Right hindlimb (tissue), 1 donor: Measurements from ENCODE around the gene AURKAIP1.

ENCODE experiments used
- DNase-seq: peaks from one replicate; pipeline ENCODE4 v3.0.0-alpha.2; 2018

The AURKAIP1 gene

DNA sequence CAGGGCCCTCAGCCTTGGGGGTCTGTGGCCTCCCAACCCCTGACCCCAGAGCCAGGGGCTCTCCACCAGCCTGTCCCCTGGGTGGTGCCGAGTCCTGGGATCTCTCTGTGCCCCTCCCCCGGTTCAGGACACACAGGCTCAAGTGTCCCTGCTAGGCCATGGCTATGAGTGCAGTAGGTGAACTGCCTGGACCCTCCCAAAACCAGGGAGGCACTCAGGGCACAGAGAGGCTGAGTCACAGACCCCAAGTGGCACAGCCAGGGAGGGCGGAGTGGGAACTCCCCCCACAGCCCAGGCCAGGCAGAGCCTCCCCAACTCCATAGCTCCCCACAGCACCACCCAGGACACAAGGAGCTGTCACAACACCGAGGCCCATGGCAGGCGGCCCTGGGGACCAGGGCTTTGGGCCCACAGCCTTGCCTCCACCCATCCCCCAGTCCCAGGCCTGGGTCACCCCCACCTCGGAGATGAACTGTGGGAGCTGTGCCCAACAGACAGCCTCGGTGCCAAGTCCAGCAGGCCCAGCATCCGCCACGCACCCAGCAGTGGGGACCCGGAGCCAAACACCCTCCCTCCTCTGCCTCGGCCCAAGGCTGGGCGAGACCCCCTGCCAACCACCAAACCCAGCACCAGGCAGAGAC lies 29.0 kb downstream of the AURKAIP1 start:
- no peak for DNase-seq

DNA sequence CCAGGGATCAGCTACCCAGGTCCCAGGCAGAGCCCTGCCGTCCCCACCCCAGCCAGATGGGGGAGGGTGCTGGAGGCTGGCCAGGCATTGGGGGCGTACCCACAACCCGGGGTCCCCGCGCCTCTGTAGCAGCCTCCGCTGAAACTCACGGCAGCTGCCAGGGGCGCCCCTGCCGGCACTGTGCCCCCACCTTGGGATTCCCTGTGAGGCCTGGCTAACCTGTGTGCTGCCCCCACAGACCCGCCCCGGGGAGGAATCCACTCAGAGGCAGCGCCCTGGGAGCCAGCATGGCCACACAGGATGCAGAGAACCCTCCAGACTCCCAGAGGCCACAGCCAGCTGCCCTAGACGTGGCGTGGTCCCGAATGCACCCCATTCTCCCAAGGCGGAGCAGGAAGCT lies 29.6 kb downstream of the AURKAIP1 start:
- no peak for DNase-seq

DNA sequence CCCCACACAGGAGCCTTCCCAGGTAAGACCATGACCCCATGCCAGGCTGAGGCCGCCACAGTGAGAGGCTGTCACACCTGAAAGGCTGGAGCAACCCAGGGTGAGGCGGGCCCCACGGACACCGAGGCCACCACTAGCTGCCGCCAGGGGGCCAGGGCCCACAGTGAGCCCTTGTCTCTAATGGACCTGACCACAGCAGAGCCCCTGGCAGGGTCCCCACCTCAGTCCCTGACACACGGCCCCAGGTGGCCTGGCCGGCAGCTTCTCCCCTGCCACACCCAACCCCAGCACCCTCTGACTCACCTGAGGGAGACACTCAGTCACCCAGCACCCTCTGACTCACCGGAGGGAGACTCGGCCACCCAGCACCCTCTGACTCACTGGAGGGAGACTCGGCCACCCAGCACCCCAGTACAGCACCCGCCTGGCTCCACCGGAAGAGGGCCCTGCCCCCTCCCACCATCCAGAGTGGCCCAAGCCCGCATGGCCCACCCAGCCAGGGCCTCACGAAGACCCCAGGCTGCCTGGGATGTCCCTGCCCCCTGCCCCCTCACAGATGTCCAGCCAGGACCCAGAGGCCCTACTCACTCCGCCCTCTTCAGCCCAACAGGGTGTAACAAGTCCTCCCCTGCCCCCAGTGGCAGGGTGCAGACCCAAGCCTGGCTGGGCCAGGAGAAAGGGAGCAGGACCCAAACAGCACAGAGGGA lies 30.2 kb downstream of the AURKAIP1 start:
- no peak for DNase-seq

DNA sequence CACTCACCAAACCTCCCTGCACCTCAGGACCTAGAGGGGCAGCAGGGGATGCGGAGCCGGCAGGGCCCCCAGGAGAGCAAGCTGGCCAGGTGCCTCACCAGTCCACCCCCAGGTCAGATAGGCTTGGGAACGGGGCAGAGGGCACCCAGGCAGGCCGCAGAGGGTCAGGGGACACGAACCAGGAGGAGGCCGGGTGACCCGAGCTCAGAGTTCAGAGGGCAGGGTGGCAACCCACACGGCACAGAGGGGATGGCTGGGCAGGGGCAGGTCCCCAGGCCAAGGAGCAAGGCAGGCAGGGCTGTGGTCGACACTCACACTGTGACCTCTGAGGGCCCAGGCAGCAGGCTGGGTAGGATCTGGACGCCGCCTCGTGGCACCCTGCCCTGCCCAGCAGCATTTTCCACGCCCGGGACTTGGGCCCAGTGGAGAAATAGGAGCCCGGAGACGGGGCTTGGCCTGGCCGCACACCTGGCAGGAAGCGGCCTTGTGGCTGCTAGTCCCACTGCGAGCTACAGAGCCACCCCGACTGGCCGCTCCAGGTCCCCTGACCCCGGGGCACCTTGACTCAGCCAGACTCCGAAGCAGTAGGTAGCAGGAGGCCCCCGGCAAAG lies 31.1 kb downstream of the AURKAIP1 start:
- no peak for DNase-seq

DNA sequence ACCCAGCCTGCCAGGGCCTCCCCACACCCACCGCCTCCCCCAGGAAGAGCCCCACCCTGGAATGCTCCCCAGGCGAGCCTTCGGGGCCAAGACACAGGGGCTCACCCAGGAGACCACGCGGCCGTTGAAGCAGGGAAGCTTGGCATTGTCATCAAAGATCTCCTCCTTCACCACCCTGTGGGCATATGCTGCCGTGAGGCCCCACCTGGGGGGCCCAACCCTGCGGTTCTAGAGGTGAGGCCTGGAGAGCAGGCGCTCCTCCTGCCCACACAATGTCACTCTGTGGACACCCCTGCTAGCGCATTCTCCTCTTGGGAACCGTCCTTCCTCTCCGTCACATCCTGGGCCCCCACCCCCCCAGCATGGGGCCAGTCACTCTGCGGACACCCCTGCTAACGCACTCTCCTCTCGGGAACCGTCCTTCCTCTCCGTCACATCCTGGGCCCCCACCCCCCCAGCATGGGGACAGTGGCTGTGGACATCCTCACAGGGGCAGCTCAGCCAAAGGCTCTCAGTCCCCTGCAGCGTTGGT lies 32.4 kb downstream of the AURKAIP1 start:
- no peak for DNase-seq

DNA sequence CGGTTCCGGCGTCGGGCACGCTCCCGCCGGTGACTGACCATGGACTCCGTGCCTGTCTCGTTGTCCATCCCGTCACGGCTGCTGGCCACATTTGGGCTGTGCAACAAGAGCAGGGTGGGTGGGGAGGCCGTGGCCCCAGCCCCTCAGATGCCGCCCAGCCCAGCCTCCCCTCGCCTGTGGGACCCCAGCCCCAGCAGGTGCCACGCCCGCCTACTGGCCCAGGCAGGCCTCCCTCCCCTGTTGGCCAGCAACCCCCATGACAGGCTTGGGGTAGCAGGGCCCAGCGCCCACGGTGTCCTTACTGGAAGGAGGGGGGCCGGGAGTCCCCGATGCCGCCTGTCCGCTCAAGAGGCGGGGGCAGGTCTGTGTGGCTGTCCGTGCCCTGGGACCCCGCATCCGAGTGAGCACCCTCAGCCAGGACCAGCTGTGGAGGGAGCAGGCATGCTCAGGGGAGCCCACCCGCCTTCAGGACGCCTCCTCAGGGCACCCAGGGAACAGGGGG lies 32.9 kb downstream of the AURKAIP1 start:
- DNase-seq = no peak

DNA sequence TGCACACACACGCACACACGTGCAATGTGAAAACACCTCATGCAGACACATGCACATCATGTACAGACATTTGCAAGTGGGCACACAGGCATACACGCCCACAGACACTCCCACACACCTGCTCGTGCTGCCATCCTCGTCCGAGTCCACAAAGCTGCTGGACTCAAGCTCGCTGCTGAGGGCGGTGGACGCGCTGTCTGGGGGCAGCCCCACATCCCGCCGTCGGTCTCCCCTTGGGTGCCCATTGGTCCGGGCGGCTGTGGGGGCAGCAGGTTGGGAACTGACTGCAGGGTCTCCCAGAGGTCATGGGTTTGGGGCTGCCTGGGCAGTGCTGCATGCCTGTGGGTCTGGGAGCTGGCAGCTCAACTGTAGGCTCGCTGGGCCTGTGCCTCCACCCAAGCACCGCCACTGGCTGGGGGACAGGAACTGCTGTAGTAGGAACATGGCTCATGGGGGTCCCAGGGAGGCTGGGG lies 33.4 kb downstream of the AURKAIP1 start:
- no peak for DNase-seq

DNA sequence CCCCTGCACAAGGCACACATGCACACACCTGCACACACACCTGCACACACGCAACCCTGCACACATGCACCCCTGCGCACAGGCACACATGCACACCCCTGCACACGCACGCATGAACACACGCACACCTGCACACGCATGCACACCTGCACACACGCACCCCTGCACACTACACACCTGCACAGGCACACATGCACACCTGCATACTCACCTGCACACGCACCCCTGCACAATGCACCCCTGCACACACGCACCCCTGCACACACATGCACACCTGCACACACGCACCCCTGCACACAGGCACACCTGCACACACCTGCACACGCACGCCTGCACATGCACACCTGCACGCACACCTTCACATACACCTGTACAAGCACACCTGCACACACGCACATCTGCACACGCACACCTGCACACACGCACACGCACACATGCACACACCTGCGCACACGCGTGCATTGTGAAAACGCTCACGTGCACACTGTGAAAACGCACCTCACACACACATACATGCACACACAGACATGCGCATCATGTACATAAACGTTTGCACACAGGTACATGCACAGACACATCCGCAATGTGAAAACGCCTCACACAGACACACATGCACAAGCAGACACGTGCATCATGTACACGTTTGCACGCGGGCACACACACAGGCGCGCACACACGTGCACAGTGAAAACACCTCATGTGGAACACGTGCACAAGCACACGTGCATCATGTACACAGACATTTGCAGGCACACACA lies 34.0 kb downstream of the AURKAIP1 start:
- DNase-seq = no peak

DNA sequence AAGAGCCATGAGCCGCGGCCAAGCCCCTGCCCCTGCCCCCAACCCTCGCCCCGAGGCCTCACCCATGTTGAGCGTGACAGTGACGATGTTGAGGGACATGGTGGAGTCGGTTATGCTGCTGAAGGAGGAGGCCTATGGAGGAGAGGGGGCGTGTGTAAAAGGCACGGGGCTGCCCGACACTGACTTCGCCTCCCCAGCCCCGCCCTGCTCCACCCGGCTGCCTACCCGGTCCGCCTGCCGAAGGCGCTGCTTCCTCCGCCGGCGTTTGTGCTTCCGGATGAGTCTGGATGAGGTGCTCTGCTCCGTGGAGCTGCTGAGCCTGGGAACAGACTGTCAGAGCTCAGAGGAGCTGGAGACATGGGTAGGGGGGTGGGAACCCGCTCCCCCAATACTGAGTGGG lies 34.8 kb downstream of the AURKAIP1 start:
- no peak for DNase-seq

DNA sequence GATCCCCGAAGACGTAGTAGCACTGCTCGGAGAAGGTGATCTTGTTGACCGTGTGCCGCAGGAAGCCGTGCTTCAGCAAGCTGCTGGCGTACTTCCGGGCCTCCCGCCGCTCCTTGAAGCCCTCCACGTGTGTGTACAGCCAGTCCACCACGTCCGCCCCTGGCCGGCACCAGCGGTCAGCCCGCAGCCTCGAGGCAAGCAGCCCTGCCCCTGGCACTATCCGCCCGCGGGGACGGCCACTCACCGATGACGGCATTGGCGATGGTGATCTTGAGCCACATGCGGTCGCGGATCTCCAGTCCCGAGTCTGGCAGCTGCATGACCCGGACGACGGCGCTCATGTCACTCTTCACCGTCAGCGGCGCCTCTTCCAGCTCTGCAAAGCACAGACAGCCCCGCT lies 36.7 kb downstream of the AURKAIP1 start:
- DNase-seq = no peak

DNA sequence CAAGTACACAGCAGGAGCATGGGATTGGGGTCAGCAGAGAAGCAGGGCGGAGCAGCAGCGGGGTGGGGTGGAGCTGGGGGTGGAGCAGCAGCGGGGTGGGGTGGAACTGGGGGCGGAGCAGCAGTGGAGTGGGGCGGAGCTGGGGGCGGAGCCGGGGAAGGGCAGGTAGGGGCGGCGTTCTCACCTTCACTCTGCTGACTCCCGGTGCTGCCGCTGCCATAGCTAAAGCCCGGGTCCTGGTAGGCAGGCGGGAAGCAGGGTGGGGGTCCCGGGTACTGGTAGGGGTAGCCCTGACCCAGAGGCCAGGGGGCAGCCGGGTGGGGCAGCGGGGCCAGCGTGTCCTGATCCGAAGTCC lies 37.2 kb downstream of the AURKAIP1 start:
- no peak for DNase-seq

DNA sequence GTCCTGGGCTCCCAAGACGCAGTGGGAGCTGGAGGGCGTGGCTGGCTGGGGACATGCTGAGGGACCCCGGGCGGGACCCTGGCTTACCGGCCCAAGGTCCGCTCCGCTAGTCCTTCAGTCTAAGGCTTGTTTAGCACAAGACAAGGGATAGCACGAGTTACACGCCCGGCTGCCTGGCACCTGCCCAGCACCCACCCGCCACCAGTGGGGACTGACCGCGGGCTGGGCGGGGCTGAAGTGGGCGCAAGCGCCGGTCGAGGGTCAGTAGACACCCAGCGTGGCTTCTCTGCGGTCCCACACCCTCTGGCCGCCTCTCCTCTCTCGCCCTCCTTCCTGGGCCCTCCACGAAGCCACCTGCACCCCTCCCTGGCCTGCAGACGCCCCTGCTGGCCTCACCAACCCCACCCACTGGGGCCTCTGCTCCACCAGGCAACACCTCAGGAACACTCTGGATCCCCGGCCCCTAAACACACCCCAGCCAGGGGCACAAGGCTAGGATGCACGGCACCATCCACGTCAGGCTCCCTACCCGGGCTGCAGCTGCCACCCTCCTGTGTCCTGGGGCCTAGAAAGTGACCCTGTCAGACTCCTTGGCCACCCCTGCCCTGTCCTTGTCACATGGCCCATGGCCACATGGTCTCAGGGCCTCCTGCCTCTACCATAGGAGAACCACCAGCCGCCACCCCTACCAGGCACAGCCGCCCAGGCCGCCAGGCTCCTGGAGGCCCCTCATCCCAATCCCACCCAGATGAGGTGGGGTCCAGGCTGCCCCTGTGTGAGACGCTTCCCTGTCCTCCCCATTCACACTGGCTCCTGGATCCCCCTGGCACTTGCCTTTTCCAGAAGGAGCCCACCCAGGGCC lies 37.8 kb downstream of the AURKAIP1 start:
- no peak for DNase-seq

DNA sequence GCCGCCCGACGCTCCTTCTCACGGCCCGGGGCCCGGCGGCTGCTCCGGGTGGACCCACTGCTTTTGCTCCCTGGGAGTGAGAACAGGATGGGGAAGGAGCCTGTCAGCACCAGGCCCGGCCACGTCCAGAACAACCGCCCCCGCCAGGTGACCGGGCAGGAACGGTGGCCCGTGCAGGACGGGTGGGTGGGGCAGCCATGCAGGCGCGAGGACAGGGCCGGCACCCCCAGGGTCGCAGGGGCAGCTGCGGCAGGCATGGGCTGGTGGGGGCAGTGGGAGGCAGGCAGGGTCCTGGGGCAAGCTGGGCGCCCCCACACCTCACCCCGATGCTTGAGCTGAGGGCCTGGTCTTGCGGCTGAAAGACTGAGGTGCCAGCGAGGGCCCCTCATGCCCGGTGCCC lies 38.6 kb downstream of the AURKAIP1 start:
- DNase-seq = no peak

DNA sequence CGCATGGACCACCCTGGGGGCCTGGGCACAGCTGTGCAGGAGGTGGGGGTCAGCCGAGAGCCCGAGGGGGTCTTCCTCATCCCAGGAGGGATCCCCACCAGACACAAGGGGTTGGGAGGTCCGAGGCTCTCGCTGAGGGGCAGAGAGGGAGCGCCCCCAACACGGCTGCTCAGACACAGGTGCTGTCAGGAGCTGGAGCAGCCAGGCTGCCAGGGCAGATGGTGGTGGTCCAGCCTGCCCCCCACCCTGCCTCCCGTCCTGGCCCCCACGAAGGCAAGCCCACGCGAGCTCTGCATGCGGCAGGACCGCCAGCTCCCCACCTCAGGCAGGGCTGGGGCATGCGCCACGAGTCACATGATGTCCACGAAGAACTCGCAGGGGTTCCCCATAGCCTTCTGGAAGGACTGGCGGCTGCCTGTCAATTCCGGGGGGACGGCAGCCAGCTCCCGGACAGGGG lies 39.2 kb downstream of the AURKAIP1 start:
- DNase-seq = no peak

DNA sequence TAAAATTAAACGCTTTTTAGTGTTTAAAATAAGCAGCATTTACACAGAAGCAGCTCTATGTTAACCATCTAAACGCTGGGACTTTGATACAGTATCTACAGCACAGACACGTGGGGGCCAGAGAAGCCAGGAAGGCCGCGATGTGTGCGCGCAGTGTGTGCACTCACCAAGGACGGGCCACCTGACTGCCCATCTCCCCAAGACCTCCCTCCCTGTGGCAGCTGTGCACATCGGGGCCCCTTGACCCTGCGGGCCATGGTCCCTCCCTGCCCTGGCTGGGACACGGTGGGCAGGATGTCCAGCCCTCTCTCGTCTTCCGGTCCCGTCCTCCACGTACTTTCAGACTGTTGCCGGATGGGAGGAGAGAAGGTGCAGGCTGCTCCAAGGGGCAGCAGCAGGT lies 39.7 kb downstream of the AURKAIP1 start:
- no peak for DNase-seq

DNA sequence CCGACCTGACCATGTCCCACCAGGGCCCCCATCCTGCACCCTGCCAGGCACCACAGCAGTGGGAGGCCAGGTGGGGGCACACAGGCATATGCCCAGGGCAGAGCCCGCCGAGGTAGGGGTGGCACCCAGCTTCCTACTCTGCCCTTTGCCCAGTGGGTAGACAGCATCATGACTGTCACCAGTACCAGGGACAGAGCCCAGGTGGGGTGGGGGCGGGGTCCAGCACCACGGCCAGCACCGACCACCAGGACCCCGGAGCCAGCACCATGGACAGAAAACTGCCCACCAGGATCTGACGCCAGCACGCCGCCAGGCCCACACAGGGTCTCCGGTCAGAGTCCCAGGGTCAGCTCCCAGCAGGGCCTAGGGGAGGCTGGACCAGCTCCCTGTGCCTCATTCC lies 40.2 kb downstream of the AURKAIP1 start:
- DNase-seq = no peak

DNA sequence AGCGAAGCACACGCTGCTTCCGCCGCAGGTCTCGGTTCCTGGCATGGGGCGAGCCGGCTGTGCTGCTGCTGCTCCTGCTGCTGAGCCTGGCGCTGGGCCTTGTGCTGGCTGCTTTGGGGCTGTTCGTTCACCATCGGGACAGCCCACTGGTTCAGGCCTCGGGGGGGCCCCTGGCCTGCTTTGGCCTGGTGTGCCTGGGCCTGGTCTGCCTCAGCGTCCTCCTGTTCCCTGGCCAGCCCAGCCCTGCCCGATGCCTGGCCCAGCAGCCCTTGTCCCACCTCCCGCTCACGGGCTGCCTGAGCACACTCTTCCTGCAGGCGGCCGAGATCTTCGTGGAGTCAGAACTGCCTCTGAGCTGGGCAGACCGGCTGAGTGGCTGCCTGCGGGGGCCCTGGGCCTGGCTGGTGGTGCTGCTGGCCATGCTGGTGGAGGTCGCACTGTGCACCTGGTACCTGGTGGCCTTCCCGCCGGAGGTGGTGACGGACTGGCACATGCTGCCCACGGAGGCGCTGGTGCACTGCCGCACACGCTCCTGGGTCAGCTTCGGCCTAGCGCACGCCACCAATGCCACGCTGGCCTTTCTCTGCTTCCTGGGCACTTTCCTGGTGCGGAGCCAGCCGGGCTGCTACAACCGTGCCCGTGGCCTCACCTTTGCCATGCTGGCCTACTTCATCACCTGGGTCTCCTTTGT lies 41.3 kb downstream of the AURKAIP1 start:
- DNase-seq = no peak

DNA sequence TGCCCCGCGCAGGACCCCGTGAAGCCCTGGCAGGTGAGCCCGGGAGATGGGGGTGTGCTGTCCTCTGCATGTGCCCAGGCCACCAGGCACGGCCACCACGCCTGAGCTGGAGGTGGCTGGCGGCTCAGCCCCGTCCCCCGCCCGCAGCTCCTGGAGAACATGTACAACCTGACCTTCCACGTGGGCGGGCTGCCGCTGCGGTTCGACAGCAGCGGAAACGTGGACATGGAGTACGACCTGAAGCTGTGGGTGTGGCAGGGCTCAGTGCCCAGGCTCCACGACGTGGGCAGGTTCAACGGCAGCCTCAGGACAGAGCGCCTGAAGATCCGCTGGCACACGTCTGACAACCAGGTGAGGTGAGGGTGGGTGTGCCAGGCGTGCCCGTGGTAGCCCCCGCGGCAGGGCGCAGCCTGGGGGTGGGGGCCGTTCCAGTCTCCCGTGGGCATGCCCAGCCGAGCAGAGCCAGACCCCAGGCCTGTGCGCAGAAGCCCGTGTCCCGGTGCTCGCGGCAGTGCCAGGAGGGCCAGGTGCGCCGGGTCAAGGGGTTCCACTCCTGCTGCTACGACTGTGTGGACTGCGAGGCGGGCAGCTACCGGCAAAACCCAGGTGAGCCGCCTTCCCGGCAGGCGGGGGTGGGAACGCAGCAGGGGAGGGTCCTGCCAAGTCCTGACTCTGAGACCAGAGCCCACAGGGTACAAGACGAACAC lies 42.1 kb downstream of the AURKAIP1 start:
- DNase-seq = no peak

DNA sequence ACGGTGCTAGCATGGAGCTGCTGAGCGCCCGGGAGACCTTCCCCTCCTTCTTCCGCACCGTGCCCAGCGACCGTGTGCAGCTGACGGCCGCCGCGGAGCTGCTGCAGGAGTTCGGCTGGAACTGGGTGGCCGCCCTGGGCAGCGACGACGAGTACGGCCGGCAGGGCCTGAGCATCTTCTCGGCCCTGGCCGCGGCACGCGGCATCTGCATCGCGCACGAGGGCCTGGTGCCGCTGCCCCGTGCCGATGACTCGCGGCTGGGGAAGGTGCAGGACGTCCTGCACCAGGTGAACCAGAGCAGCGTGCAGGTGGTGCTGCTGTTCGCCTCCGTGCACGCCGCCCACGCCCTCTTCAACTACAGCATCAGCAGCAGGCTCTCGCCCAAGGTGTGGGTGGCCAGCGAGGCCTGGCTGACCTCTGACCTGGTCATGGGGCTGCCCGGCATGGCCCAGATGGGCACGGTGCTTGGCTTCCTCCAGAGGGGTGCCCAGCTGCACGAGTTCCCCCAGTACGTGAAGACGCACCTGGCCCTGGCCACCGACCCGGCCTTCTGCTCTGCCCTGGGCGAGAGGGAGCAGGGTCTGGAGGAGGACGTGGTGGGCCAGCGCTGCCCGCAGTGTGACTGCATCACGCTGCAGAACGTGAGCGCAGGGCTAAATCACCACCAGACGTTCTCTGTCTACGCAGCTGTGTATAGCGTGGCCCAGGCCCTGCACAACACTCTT lies 42.8 kb downstream of the AURKAIP1 start:
- DNase-seq = no peak
